HL-60 (cell line): Measurements from ENCODE around the gene NAV2.

Experiments
- DNase-seq, 2 experiments: peaks; one replicate each; pipeline ENCODE4 v3.0.0-alpha.2; 2010 to 2020; ENCODE audit warnings: low read depth in 1 of 2, low spot score in 1 of 2
- H3K27ac ChIP-seq: fragments of 250-450 bp; sonication (Bioruptor Pico); replicated peaks from 2 replicates; pipeline ENCODE4 v1.5.1; 2020; ENCODE audit warnings: mild to moderate bottlenecking, moderate library complexity
- H3K27me3 ChIP-seq: fragments of 250-450 bp; sonication (Bioruptor Pico); 2 replicates; pipeline ENCODE4 v1.5.1; 2021; ENCODE audit warnings: mild to moderate bottlenecking, moderate library complexity; ENCODE audit not compliant: insufficient read depth, poor library complexity, severe bottlenecking
- H3K4me3 ChIP-seq: replicated peaks from 2 replicates; pipeline ENCODE4 v1.5.1; 2011; ENCODE audit warnings: mild to moderate bottlenecking, control low read depth, low read length; ENCODE audit not compliant: insufficient read depth
- GABPA ChIP-seq: IDR thresholded peaks from 2 replicates; pipeline ENCODE4 v1.6.1; 2012; ENCODE audit warnings: low read depth
- POLR2AphosphoS5 ChIP-seq: IDR thresholded peaks from 2 replicates; pipeline ENCODE4 v1.6.1; 2012; ENCODE audit warnings: low read depth
- SPI1 ChIP-seq: IDR thresholded peaks from 2 replicates; pipeline ENCODE4 v1.6.1; 2012; ENCODE audit warnings: low read depth, mild to moderate bottlenecking, borderline replicate concordance
- TF ChIP-seq, protein P1 (sequence below): IDR thresholded peaks from one replicate; pipeline ENCODE4 v1.5.1; 2011; ENCODE audit warnings: low read length, control low read depth, inconsistent platforms; ENCODE audit not compliant: insufficient read depth
- TF ChIP-seq, protein P2 (sequence below): IDR thresholded peaks from 2 replicates; pipeline ENCODE4 v1.6.1; 2012; ENCODE audit warnings: low read depth; ENCODE audit not compliant: insufficient replicate concordance

The NAV2 gene

DNA sequence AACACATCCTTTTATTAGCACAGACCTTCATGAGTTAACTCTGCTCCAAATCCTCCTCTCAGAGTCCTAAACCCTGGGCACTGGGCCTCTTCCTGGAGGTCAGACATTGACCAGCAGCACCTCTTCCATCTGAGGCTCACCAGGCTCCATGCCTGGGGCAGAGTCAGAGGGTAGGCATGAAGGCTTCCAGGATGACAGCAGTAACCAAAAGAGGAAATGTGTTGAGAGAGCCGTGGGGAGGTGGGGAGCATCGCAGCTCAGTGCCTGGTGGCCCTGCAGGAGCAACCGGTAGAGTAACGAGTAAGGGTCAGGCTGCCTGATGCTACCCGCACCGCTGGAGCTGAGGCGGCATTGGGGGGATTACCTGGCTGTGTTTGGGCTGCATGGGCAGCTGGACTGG is 9.4 kb upstream of the NAV2 start:
- DNase-seq: no peak
- TF ChIP-seq SPI1 (no peak), GABPA (no peak), POLR2AphosphoS5 (no peak)
- TF ChIP-seq, protein P1, sequence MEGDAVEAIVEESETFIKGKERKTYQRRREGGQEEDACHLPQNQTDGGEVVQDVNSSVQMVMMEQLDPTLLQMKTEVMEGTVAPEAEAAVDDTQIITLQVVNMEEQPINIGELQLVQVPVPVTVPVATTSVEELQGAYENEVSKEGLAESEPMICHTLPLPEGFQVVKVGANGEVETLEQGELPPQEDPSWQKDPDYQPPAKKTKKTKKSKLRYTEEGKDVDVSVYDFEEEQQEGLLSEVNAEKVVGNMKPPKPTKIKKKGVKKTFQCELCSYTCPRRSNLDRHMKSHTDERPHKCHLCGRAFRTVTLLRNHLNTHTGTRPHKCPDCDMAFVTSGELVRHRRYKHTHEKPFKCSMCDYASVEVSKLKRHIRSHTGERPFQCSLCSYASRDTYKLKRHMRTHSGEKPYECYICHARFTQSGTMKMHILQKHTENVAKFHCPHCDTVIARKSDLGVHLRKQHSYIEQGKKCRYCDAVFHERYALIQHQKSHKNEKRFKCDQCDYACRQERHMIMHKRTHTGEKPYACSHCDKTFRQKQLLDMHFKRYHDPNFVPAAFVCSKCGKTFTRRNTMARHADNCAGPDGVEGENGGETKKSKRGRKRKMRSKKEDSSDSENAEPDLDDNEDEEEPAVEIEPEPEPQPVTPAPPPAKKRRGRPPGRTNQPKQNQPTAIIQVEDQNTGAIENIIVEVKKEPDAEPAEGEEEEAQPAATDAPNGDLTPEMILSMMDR: no peak
- TF ChIP-seq, protein P2, sequence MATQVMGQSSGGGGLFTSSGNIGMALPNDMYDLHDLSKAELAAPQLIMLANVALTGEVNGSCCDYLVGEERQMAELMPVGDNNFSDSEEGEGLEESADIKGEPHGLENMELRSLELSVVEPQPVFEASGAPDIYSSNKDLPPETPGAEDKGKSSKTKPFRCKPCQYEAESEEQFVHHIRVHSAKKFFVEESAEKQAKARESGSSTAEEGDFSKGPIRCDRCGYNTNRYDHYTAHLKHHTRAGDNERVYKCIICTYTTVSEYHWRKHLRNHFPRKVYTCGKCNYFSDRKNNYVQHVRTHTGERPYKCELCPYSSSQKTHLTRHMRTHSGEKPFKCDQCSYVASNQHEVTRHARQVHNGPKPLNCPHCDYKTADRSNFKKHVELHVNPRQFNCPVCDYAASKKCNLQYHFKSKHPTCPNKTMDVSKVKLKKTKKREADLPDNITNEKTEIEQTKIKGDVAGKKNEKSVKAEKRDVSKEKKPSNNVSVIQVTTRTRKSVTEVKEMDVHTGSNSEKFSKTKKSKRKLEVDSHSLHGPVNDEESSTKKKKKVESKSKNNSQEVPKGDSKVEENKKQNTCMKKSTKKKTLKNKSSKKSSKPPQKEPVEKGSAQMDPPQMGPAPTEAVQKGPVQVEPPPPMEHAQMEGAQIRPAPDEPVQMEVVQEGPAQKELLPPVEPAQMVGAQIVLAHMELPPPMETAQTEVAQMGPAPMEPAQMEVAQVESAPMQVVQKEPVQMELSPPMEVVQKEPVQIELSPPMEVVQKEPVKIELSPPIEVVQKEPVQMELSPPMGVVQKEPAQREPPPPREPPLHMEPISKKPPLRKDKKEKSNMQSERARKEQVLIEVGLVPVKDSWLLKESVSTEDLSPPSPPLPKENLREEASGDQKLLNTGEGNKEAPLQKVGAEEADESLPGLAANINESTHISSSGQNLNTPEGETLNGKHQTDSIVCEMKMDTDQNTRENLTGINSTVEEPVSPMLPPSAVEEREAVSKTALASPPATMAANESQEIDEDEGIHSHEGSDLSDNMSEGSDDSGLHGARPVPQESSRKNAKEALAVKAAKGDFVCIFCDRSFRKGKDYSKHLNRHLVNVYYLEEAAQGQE: no peak

DNA sequence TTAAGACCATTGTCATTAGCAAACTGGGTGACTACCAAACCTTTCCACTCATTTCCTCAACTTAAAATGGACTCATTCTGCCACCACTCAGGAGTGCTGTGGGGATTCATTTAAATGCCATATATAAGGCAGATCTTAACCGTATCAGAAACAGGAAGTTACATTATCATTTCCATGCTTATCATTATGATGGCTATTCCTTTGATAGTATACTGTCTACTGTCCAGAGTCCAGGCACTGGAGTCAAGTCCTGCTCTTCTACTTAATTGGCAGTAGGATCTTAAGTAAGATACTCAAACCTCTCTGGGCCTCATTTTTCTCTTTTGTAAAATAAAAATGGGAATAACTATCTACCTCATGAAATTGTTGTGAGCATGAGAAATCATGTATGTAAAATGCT is 8.4 kb upstream of the NAV2 start:
- no peak for DNase-seq
- no peak overlapping the region for H3K4me3 ChIP-seq

More for the DNA sequence above, 9.4 kb upstream of the NAV2 start:
- Histone ChIP-seq H3K27ac (no peak overlapping the region), H3K4me3 (no peak overlapping the region), H3K27me3 (peaks cover 4% of the 10 kb centered on the region)

DNA sequence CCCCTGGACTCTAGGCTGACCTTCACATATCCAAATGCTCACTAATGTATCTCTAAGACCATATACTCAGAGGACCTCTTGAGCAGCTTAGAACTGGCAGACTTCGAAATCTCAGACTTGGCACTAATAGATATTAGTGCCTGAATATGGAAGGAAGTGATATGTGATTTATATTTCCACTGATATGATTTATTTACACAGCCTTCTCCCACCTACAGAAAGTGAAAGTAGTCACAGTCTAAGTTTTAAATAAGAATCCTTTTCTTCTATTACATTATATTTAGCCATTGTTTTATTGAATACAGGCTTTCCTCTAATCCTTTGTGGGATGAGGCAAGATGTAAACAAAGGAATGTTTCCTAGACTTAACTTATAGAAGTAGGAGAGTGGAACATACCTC is 6.7 kb upstream of the NAV2 start:
- TF ChIP-seq SPI1: no peak
- TF ChIP-seq, protein P1: no peak
- no peak for TF ChIP-seq POLR2AphosphoS5
- TF ChIP-seq, protein P2: no peak
- no peak for TF ChIP-seq GABPA
- DNase-seq: no peak
- peaks cover 6% of the 10 kb centered on the region for H3K27me3 ChIP-seq
- no peak overlapping the region for H3K27ac ChIP-seq
- H3K4me3 ChIP-seq: no peak overlapping the region

More for the DNA sequence above, 8.4 kb upstream of the NAV2 start:
- TF ChIP-seq SPI1: no peak
- TF ChIP-seq, protein P1: no peak
- TF ChIP-seq, protein P2: no peak
- no peak for TF ChIP-seq POLR2AphosphoS5
- TF ChIP-seq GABPA: no peak
- H3K27me3 ChIP-seq: peaks cover 4% of the 10 kb centered on the region
- H3K27ac ChIP-seq: no peak overlapping the region
